ENCODE results near the gene DYNLL1. TPM values are rescaled to one million over a fixed set of nuclear protein-coding genes. Genes with fewer than 3 reads are reported as not detected.

Gene DYNLL1
- total and polyA plus RNA-seq, 2 experiments from 2014 or later, result 310 to 868 TPM

DNA sequence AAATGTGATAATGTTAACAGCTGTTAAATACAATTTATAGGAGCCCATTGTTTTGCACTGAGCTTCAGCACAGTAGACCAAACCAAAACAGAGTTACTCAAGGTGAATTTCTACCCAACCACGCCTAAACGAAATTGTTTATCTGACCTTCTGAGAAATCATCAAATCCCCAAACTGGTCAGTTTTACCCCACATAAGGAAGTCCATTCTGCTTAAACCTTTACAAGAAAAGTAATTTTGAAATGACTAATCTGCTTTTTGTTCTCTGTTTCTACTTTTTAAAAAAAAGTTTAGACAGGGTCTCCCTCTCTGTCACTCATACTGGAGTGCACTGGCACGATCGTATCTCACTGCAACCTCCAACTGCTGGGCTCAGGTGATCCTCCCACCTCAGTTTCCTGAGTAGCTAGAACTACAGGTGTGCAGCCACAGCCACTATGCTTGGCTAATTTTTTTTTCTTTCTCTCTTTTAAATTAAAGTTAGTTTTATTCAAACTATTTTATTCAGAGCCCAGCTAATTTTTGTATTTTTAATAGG is 36.9 kb downstream of the DYNLL1 start (continued):
- TF ChIP-seq ZNF114 (CRISPR knock-in tag; IDR thresholded peaks at IDR 0.05), result no peak
- no peak for TF ChIP-seq EZH2phosphoT487 (IDR thresholded peaks at IDR 0.05; ENCODE audit: unreplicated experiment)
- no peak for TF ChIP-seq JUNB (IDR thresholded peaks at IDR 0.05; ENCODE audit: unreplicated experiment)
- no peak for TF ChIP-seq NANOG (IDR thresholded peaks at IDR 0.05; ENCODE audit: borderline replicate concordance)

DNA sequence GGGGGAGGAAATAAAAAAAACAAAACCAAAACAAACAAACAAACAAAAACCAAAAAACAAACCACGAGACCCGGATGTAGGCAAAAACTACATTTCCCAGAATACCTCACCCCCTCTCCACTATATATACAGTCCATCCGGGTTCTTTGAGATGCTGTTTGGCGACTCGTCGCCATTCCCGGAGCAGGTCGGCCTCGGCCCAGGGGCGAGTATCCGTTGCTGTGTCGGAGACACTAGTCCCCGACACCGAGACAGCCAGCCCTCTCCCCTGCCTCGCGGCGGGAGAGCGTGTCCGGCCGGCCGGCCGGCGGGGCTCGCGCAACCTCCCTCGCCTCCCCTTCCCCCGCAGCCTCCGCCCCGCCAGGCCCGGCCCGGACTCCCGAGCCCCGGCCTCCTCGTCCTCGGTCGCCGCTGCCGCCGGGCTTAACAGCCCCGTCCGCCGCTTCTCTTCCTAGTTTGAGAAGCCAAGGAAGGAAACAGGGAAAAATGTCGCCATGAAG is 38.3 kb downstream of the DYNLL1 start, which contains the start of gene RNF10:
TSS of gene RNF10 (plus strand) at position 154 of the 500 bp plus-strand sequence. CDS start 456 bp downstream, outside the sequence.
- ATAC-seq (peak; percentile 85), DNase-seq (ENCODE audit: low spot score) (peak; percentile 95)
- Mint-ChIP-seq H3K9me3 (no peaks in the 10 kb centered on the region), H3K4me3 (peak within 1 kb of the TSS; percentile 94), H3K36me3 (ENCODE audit: low read depth) (peaks cover 18% of the 10 kb centered on the region; the same call in 2 of the 3 replicates), H3K4me1 (peaks cover 35% of the 10 kb centered on the region), H3K27ac (peak within 1 kb of the TSS; percentile 89), H3K27me3 (ENCODE audit: insufficient read depth, low read depth, poor library complexity) (peaks cover 5% of the 10 kb centered on the region)
- no peaks in the 10 kb centered on the region for H3K27me3 ChIP-seq (ENCODE audit: insufficient read depth)
- H3K4me3 ChIP-seq, result peak within 1 kb of the TSS; percentile 86
- peak within 1 kb of the TSS; percentile 85 for H3K4me2 ChIP-seq
- 0 out of 2 replicates have a peak, but pooled peaks have one; percentile 20 for TF ChIP-seq CREB1 (CRISPR knock-in tag; IDR thresholded peaks at IDR 0.05; ENCODE audit: low read depth)
- TF ChIP-seq, protein P1, sequence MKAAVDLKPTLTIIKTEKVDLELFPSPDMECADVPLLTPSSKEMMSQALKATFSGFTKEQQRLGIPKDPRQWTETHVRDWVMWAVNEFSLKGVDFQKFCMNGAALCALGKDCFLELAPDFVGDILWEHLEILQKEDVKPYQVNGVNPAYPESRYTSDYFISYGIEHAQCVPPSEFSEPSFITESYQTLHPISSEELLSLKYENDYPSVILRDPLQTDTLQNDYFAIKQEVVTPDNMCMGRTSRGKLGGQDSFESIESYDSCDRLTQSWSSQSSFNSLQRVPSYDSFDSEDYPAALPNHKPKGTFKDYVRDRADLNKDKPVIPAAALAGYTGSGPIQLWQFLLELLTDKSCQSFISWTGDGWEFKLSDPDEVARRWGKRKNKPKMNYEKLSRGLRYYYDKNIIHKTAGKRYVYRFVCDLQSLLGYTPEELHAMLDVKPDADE (IDR thresholded peaks at IDR 0.05), result peak; percentile 90
- TF ChIP-seq NANOG (IDR thresholded peaks at IDR 0.05; ENCODE audit: borderline replicate concordance), result no peak
- TF ChIP-seq, protein P2, sequence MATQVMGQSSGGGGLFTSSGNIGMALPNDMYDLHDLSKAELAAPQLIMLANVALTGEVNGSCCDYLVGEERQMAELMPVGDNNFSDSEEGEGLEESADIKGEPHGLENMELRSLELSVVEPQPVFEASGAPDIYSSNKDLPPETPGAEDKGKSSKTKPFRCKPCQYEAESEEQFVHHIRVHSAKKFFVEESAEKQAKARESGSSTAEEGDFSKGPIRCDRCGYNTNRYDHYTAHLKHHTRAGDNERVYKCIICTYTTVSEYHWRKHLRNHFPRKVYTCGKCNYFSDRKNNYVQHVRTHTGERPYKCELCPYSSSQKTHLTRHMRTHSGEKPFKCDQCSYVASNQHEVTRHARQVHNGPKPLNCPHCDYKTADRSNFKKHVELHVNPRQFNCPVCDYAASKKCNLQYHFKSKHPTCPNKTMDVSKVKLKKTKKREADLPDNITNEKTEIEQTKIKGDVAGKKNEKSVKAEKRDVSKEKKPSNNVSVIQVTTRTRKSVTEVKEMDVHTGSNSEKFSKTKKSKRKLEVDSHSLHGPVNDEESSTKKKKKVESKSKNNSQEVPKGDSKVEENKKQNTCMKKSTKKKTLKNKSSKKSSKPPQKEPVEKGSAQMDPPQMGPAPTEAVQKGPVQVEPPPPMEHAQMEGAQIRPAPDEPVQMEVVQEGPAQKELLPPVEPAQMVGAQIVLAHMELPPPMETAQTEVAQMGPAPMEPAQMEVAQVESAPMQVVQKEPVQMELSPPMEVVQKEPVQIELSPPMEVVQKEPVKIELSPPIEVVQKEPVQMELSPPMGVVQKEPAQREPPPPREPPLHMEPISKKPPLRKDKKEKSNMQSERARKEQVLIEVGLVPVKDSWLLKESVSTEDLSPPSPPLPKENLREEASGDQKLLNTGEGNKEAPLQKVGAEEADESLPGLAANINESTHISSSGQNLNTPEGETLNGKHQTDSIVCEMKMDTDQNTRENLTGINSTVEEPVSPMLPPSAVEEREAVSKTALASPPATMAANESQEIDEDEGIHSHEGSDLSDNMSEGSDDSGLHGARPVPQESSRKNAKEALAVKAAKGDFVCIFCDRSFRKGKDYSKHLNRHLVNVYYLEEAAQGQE (IDR thresholded peaks at IDR 0.05; ENCODE audit: unreplicated experiment), result no peak
- TF ChIP-seq POLR2AphosphoS5 (IDR thresholded peaks at IDR 0.05; ENCODE audit: low read depth), result peak; percentile 92
- peaks cover 44% of the 10 kb centered on the region for H3K4me1 ChIP-seq (ENCODE audit: insufficient read depth)
- H3F3A ChIP-seq (replicated peaks; ENCODE audit: low read depth), result peaks cover 2% of the 10 kb centered on the region; the same call in 1 of the 2 replicates
- H4K20me1 ChIP-seq (replicated peaks; ENCODE audit: insufficient read depth), result peaks cover 33% of the 10 kb centered on the region
- H2AFZ ChIP-seq, result peak within 1 kb of the TSS; percentile 91
- peak within 1 kb of the TSS; percentile 72 for H3K27ac ChIP-seq (ENCODE audit: low read depth)
- H3K36me3 ChIP-seq (ENCODE audit: insufficient read depth), result no peaks in the 10 kb centered on the region
- no peaks in the 10 kb centered on the region for H3K9me2 ChIP-seq (ENCODE audit: insufficient read depth)
- H3K79me2 ChIP-seq (replicated peaks; ENCODE audit: insufficient read depth), result peaks cover 48% of the 10 kb centered on the region

Measured in GM23338 (cell line).